K562 (cell line): ENCODE results near the gene SLIT1. TPM values are rescaled to one million over a fixed set of nuclear protein-coding genes. Genes with fewer than 3 reads are reported as not detected.

Experiments
- CHD2 ChIP-seq: IDR thresholded peaks from 2 replicates; pipeline ENCODE4 v1.6.1; 2011; ENCODE audit warnings: low read depth, low read length
- RAD21 ChIP-seq, 2 experiments: fragments of 250-450 bp in 1 of 2; fragments of 450-650 bp in 1 of 2; sonication (Bioruptor Pico) in 1 of 2; formaldehyde crosslinking in 1 of 2; IDR thresholded peaks in 1 of 2; conservative IDR thresholded peaks in 1 of 2; 2 replicates each; pipeline versions ENCODE4 v1.4.0 to v1.8.0; 2020 to 2022; ENCODE audit warnings: mild to moderate bottlenecking in 2 of 2, moderate library complexity in 1 of 2
- polyA plus RNA-seq, 8 experiments: library from polyadenylated mRNA; depleted of rRNA in 4 of 8; stranded (reverse) in 5 of 8; unstranded in 3 of 8; fragments of >200 nt; fragmentation: Nextera tagmentation in 2 of 8; fragmentation: Illumina TruSeq in 1 of 8; extraction: Ambion mirVana in 2 of 8; extraction: Trizol in 1 of 8; gene quantifications; 2 replicates each; pipeline versions ENCODE4 v1.2.1 to v1.2.3, GENCODE V29; 2011 to 2014; ENCODE audit warnings: inconsistent platforms in 1 of 8, missing spikeins in 1 of 8
- total RNA-seq, 7 experiments: library from RNA; depleted of rRNA in 6 of 7; stranded (reverse); fragments of >200 nt in 6 of 7; fragmentation: Illumina TruSeq in 2 of 7; extraction: Trizol in 2 of 7; gene quantifications; 2 replicates each; pipeline versions ENCODE4 v1.2.1 to v1.2.3, GENCODE V29; 2011 to 2021; ENCODE audit warnings: low replicate concordance in 1 of 7
- TF ChIP-seq, protein P1 (sequence below), 2 experiments: fragments of 450-650 bp; formaldehyde crosslinking in 1 of 2; IDR thresholded peaks; 2 replicates each; pipeline versions ENCODE4 v1.4.0 to v1.6.1; 2014 to 2020; ENCODE audit warnings: mild to moderate bottlenecking in 2 of 2, borderline replicate concordance in 1 of 2, low read depth in 1 of 2
- TF ChIP-seq, protein P2 (sequence below), 2 experiments: fragments of 450-650 bp in 1 of 2; sonication (generic) in 1 of 2; formaldehyde crosslinking in 1 of 2; IDR thresholded peaks; 2 replicates each; pipeline versions ENCODE4 v1.7.1 to v1.9.0; 2016 to 2022; ENCODE audit warnings: inconsistent platforms in 1 of 2, mild to moderate bottlenecking in 1 of 2, missing genetic modification reagents in 1 of 2

Gene SLIT1
- total and polyA plus RNA-seq, 9 of the 15 experiments (the other 6 are each of a cell fraction or from before 2014, with no cell fraction given): 0.01 to 0.11 (median 0.04) TPM; not detected in 3

DNA sequence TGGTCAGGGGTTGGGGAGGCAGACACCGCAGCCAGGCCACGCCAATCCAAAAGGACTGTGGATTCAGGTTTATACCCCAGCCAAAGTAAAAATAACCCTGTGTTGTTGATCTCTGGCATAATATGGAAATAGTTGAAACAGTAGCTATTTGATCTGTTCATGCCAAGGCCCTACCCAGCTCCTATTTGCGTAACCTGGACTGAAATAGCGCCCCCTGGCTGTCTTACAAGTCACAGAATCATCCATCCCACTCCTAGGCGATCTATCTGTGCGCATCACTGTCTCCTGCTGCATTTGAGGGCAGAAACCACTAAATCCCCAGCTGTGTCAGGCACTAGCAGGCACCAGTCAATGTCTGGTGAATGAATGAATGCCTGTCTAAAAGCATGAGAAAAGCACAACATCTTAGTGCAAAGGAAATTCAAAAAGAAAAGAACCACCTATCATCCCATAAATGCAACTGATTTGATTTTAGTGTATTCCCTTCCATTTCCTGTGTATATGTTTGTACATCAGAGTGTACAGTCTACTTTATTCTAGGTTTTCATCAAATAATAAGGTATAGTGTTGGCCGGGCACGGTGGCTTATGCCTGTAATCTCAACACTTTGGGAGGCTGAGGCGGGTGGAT, 160.0 kb downstream of the SLIT1 start (continued):
- TF ChIP-seq, protein P1, sequence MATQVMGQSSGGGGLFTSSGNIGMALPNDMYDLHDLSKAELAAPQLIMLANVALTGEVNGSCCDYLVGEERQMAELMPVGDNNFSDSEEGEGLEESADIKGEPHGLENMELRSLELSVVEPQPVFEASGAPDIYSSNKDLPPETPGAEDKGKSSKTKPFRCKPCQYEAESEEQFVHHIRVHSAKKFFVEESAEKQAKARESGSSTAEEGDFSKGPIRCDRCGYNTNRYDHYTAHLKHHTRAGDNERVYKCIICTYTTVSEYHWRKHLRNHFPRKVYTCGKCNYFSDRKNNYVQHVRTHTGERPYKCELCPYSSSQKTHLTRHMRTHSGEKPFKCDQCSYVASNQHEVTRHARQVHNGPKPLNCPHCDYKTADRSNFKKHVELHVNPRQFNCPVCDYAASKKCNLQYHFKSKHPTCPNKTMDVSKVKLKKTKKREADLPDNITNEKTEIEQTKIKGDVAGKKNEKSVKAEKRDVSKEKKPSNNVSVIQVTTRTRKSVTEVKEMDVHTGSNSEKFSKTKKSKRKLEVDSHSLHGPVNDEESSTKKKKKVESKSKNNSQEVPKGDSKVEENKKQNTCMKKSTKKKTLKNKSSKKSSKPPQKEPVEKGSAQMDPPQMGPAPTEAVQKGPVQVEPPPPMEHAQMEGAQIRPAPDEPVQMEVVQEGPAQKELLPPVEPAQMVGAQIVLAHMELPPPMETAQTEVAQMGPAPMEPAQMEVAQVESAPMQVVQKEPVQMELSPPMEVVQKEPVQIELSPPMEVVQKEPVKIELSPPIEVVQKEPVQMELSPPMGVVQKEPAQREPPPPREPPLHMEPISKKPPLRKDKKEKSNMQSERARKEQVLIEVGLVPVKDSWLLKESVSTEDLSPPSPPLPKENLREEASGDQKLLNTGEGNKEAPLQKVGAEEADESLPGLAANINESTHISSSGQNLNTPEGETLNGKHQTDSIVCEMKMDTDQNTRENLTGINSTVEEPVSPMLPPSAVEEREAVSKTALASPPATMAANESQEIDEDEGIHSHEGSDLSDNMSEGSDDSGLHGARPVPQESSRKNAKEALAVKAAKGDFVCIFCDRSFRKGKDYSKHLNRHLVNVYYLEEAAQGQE (IDR thresholded peaks at IDR 0.05; ENCODE audit: borderline replicate concordance): peak; percentile 53; the same call in 1 of the 2 replicates
- TF ChIP-seq, protein P1 (CRISPR knock-in tag; IDR thresholded peaks at IDR 0.05; ENCODE audit: low read depth): no peak
- TF ChIP-seq RAD21 (CRISPR knock-in tag; conservative IDR thresholded peaks at IDR 0.05 in 1 of 2, IDR thresholded peaks at IDR 0.05 in 1 of 2) (peak in 1 of 2 experiments; percentile 63; a peak in 2 of 4 replicates), CHD2 (no peak)
- TF ChIP-seq, protein P2, sequence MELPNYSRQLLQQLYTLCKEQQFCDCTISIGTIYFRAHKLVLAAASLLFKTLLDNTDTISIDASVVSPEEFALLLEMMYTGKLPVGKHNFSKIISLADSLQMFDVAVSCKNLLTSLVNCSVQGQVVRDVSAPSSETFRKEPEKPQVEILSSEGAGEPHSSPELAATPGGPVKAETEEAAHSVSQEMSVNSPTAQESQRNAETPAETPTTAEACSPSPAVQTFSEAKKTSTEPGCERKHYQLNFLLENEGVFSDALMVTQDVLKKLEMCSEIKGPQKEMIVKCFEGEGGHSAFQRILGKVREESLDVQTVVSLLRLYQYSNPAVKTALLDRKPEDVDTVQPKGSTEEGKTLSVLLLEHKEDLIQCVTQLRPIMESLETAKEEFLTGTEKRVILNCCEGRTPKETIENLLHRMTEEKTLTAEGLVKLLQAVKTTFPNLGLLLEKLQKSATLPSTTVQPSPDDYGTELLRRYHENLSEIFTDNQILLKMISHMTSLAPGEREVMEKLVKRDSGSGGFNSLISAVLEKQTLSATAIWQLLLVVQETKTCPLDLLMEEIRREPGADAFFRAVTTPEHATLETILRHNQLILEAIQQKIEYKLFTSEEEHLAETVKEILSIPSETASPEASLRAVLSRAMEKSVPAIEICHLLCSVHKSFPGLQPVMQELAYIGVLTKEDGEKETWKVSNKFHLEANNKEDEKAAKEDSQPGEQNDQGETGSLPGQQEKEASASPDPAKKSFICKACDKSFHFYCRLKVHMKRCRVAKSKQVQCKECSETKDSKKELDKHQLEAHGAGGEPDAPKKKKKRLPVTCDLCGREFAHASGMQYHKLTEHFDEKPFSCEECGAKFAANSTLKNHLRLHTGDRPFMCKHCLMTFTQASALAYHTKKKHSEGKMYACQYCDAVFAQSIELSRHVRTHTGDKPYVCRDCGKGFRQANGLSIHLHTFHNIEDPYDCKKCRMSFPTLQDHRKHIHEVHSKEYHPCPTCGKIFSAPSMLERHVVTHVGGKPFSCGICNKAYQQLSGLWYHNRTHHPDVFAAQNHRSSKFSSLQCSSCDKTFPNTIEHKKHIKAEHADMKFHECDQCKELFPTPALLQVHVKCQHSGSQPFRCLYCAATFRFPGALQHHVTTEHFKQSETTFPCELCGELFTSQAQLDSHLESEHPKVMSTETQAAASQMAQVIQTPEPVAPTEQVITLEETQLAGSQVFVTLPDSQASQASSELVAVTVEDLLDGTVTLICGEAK (IDR thresholded peaks at IDR 0.05): no peak
- TF ChIP-seq, protein P2 (CRISPR knock-in tag; IDR thresholded peaks at IDR 0.05): no peak
